GM12873 (cell line): ENCODE measurements around the gene HEPHL1.

Experiments used
- TF ChIP-seq, protein P1 (sequence below): IDR thresholded peaks from 2 replicates; pipeline ENCODE4 v1.5.1; 2012; ENCODE audit warnings: low read depth, mild to moderate bottlenecking, moderate library complexity, low read length, control low read depth; ENCODE audit not compliant: insufficient read depth; ENCODE audit errors: missing control alignments

HEPHL1 gene, protein sequence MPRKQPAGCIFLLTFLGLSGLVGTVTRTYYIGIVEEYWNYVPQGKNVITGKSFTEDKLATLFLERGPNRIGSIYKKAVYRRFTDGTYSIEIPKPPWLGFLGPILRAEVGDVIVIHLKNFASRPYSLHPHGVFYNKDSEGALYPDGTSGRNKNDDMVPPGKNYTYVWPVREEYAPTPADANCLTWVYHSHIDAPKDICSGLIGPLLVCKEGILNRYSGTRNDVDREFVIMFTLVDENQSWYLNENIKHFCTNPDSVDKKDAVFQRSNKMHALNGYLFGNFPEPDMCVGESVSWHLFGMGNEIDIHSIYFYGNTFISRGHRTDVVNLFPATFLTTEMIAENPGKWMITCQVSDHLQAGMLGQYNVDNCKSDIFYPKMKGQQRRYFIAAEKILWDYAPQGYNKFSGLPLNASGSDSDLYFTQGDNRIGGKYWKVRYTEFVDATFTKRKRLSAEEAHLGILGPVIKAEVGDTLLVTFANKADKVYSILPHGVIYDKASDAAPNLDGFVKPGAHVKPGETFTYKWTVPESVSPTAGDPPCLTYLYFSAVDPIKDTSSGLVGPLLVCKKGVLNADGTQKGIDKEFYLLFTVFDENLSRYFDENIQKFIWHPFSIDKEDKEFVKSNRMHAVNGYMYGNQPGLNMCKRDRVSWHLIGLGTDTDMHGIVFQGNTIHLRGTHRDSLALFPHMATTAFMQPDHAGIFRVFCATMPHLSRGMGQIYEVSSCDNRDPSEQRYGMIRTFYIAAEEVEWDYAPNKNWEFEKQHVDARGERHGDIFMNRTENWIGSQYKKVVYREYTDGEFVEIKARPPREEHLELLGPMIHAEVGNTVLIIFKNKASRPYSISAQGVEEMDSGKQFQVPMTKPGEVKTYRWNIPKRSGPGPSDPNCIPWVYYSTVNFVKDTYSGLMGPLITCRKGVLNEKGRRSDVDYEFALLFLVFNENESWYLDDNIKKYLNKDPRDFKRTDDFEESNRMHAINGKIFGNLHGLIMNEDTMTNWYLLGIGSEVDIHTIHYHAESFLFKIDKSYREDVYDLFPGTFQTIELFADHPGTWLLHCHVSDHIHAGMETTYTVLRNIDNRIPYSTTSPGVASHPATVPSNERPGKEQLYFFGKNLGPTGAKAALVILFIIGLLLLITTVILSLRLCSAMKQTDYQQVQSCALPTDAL

GRCh38 chr11:94020777-94021481, at the start of gene HEPHL1:
Gene HEPHL1 (plus strand): TSS chr11:94021354. CDS start chr11:94021369, 15 bp downstream.
- TF ChIP-seq, protein P1, sequence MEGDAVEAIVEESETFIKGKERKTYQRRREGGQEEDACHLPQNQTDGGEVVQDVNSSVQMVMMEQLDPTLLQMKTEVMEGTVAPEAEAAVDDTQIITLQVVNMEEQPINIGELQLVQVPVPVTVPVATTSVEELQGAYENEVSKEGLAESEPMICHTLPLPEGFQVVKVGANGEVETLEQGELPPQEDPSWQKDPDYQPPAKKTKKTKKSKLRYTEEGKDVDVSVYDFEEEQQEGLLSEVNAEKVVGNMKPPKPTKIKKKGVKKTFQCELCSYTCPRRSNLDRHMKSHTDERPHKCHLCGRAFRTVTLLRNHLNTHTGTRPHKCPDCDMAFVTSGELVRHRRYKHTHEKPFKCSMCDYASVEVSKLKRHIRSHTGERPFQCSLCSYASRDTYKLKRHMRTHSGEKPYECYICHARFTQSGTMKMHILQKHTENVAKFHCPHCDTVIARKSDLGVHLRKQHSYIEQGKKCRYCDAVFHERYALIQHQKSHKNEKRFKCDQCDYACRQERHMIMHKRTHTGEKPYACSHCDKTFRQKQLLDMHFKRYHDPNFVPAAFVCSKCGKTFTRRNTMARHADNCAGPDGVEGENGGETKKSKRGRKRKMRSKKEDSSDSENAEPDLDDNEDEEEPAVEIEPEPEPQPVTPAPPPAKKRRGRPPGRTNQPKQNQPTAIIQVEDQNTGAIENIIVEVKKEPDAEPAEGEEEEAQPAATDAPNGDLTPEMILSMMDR, result no peak

DNA sequence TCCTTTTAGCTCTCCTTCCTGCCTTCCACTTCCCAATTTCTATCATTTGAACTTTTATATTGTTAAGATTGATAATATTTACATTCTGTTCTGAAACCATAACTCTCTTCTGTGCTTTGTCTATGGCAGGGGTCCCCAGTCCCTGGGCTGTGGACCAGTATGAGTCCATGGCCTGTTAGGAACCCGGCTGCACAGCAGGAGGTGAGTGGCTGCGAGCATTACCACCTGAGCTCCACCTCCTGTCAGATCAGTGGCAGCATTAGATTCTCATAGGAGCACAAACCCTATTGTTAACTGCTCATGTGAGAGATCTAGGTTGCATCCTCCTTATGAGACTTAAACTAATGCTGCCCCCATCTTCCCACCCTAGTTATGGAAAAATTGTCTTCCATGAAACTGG, 48.4 kb upstream of the HEPHL1 start:
- TF ChIP-seq, protein P1, result no peak

DNA sequence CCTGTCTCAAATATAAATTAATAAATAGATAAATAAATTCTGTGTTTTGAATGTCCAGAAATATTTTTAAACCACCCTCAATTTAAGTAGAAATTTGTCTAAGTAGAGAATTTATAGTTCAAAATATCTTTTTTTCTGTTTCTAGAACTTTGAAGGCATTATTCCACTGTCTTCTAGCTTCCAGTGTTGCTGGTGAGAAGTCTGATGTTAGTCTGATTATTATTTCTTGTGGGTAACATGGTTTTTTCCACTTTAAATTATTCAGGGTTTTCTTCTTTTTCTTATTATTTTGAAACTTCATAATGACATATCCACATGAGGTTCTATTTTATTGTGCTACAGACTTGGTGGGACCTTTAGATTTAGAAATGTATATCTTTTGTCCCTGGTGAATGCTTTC, 46.4 kb upstream of the HEPHL1 start:
- TF ChIP-seq, protein P1, result no peak

GRCh38 chr11:93983542-93984195, 37.5 kb upstream of the HEPHL1 start:
- TF ChIP-seq, protein P1, result no peak

DNA sequence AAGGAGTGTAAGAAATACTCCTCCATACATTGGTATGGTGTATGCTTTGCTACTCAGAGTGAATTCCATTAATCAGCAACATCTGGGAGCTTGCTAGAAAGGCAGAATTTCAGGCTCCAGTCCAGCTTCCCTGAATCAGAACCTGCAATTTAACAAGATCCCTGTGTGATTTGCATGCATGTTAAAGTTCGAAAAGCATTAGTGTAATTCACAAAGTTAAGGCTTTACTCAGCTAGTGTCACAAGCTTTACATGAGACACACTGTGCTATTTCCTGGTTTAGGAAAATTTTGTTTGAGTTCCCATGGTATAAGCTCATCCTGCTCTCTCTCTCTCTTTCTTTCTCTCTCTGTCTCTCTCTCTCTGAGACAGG, 37.0 kb upstream of the HEPHL1 start:
- TF ChIP-seq, protein P1, result no peak

DNA sequence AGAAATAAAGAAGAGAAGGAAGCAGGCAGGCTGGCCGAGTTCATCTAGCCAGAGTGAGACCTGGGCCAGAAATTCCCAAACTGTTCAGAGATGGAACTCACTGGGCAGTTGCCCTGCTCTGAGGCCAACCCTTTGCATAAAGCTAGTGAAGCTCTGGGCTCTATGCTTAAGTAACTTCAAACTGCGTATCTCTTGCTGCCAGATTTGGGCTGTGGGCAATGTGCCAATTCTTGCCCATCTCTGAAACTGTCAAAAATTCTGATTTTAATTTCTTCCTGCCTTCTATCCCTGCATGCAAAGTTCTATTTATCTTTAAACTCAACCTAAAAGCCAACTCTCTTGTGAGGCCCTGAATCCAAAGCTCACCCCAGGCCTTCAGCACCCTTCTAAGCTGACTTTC, 36.2 kb upstream of the HEPHL1 start:
- TF ChIP-seq, protein P1, result no peak
